ENCODE measurements around the gene SAMM50. TPM values are rescaled to one million over a fixed set of nuclear protein-coding genes. Genes with fewer than 3 reads are reported as not detected.

SAMM50 gene
- total and polyA plus RNA-seq, 10 of the 15 experiments (the other 5 are each of a cell fraction or from before 2014, with no cell fraction given): 38.2 to 126 (median 62.4) TPM

DNA sequence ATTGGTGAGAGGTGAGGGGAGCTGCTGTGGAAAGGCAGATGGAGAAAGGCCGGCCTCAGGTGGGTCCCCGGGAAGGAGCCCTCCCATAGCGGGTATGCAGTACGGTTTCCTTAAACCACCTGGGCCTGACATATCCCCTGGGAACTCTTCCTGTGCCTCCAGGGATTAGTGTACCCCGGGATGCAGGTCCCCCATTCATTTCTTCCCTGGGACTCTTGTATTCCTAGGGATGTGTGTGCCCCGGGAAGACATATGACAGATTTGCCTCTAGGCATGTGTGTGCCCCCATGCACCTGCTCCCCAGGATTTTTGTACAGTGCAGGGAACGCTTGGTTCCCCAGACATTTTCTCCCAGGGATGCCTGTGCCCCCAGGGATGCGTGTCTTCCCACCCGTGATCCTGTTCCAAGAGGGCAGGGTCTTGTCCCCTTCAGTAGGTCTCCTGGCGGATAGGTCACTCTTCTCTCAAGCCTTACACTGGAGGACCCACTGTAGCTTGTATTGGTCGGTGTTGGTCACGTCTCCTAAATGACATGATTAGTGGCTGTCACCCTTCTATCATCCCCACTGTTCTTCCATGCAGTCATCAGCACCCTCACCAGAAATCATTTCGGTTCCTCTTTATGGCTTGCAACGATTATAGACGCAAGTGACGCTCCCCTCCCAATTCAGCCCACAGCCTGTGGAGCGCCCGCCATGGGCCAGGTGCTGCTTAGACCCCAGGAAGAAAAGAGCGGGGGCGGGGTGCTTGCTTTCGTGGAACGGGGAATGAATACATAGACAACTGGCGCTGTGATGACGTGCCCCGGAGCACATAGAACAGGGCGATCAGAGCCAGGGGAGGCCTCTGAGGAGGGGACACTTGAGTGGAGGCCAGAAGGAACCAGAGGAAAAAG is 70.2 kb downstream of the SAMM50 start (continued):
- no peak for TF ChIP-seq ZNF384 (IDR thresholded peaks at IDR 0.05; ENCODE audit: borderline replicate concordance, low read depth, low read length)
- TF ChIP-seq, protein P1, sequence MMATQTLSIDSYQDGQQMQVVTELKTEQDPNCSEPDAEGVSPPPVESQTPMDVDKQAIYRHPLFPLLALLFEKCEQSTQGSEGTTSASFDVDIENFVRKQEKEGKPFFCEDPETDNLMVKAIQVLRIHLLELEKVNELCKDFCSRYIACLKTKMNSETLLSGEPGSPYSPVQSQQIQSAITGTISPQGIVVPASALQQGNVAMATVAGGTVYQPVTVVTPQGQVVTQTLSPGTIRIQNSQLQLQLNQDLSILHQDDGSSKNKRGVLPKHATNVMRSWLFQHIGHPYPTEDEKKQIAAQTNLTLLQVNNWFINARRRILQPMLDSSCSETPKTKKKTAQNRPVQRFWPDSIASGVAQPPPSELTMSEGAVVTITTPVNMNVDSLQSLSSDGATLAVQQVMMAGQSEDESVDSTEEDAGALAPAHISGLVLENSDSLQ (IDR thresholded peaks at IDR 0.05): peak; percentile 96
- TF ChIP-seq GABPA (IDR thresholded peaks at IDR 0.05; ENCODE audit: low read depth): no peak; the same call in 1 of the 2 replicates
- TF ChIP-seq SIN3A (IDR thresholded peaks at IDR 0.05; ENCODE audit: low read depth, low read length): no peak
- TF ChIP-seq NFIC (IDR thresholded peaks at IDR 0.05; ENCODE audit: low read depth, low read length): peak; percentile 87; the same call in 1 of the 2 replicates
- peak; percentile 59; the same call in 1 of the 2 replicates for TF ChIP-seq BMI1 (IDR thresholded peaks at IDR 0.05; ENCODE audit: borderline replicate concordance)
- TF ChIP-seq, protein P2, sequence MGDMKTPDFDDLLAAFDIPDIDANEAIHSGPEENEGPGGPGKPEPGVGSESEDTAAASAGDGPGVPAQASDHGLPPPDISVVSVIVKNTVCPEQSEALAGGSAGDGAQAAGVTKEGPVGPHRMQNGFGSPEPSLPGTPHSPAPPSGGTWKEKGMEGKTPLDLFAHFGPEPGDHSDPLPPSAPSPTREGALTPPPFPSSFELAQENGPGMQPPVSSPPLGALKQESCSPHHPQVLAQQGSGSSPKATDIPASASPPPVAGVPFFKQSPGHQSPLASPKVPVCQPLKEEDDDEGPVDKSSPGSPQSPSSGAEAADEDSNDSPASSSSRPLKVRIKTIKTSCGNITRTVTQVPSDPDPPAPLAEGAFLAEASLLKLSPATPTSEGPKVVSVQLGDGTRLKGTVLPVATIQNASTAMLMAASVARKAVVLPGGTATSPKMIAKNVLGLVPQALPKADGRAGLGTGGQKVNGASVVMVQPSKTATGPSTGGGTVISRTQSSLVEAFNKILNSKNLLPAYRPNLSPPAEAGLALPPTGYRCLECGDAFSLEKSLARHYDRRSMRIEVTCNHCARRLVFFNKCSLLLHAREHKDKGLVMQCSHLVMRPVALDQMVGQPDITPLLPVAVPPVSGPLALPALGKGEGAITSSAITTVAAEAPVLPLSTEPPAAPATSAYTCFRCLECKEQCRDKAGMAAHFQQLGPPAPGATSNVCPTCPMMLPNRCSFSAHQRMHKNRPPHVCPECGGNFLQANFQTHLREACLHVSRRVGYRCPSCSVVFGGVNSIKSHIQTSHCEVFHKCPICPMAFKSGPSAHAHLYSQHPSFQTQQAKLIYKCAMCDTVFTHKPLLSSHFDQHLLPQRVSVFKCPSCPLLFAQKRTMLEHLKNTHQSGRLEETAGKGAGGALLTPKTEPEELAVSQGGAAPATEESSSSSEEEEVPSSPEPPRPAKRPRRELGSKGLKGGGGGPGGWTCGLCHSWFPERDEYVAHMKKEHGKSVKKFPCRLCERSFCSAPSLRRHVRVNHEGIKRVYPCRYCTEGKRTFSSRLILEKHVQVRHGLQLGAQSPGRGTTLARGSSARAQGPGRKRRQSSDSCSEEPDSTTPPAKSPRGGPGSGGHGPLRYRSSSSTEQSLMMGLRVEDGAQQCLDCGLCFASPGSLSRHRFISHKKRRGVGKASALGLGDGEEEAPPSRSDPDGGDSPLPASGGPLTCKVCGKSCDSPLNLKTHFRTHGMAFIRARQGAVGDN (IDR thresholded peaks at IDR 0.05): peak; percentile 84
- peak; percentile 66; the same call in 1 of the 2 replicates for TF ChIP-seq LARP7 (IDR thresholded peaks at IDR 0.05)
- peak; percentile 94 for TF ChIP-seq CHD2 (IDR thresholded peaks at IDR 0.05; ENCODE audit: borderline replicate concordance, low read depth, low read length)
- TF ChIP-seq NFYB (IDR thresholded peaks at IDR 0.05; ENCODE audit: insufficient read depth, low read depth, low read length): peak; percentile 68
- no peak for TF ChIP-seq FOS (IDR thresholded peaks at IDR 0.05; ENCODE audit: borderline replicate concordance, extremely low read depth, insufficient read length)
- TF ChIP-seq CREB1 (IDR thresholded peaks at IDR 0.05; ENCODE audit: low read depth): peak; percentile 96
- peak; percentile 75 for TF ChIP-seq PAX5 (IDR thresholded peaks at IDR 0.05; ENCODE audit: borderline replicate concordance, low read depth, low read length)
- TF ChIP-seq, protein P3, sequence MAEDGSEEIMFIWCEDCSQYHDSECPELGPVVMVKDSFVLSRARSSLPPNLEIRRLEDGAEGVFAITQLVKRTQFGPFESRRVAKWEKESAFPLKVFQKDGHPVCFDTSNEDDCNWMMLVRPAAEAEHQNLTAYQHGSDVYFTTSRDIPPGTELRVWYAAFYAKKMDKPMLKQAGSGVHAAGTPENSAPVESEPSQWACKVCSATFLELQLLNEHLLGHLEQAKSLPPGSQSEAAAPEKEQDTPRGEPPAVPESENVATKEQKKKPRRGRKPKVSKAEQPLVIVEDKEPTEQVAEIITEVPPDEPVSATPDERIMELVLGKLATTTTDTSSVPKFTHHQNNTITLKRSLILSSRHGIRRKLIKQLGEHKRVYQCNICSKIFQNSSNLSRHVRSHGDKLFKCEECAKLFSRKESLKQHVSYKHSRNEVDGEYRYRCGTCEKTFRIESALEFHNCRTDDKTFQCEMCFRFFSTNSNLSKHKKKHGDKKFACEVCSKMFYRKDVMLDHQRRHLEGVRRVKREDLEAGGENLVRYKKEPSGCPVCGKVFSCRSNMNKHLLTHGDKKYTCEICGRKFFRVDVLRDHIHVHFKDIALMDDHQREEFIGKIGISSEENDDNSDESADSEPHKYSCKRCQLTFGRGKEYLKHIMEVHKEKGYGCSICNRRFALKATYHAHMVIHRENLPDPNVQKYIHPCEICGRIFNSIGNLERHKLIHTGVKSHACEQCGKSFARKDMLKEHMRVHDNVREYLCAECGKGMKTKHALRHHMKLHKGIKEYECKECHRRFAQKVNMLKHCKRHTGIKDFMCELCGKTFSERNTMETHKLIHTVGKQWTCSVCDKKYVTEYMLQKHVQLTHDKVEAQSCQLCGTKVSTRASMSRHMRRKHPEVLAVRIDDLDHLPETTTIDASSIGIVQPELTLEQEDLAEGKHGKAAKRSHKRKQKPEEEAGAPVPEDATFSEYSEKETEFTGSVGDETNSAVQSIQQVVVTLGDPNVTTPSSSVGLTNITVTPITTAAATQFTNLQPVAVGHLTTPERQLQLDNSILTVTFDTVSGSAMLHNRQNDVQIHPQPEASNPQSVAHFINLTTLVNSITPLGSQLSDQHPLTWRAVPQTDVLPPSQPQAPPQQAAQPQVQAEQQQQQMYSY (CRISPR knock-in tag; IDR thresholded peaks at IDR 0.05): no peak
- TF ChIP-seq, protein P4, sequence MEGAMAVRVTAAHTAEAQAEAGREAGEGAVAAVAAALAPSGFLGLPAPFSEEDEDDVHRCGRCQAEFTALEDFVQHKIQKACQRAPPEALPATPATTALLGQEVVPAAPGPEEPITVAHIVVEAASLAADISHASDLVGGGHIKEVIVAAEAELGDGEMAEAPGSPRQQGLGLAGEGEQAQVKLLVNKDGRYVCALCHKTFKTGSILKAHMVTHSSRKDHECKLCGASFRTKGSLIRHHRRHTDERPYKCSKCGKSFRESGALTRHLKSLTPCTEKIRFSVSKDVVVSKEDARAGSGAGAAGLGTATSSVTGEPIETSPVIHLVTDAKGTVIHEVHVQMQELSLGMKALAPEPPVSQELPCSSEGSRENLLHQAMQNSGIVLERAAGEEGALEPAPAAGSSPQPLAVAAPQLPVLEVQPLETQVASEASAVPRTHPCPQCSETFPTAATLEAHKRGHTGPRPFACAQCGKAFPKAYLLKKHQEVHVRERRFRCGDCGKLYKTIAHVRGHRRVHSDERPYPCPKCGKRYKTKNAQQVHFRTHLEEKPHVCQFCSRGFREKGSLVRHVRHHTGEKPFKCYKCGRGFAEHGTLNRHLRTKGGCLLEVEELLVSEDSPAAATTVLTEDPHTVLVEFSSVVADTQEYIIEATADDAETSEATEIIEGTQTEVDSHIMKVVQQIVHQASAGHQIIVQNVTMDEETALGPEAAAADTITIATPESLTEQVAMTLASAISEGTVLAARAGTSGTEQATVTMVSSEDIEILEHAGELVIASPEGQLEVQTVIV (IDR thresholded peaks at IDR 0.05; ENCODE audit: borderline replicate concordance, partially characterized antibody): no peak
- TF ChIP-seq KDM1A (IDR thresholded peaks at IDR 0.05; ENCODE audit: borderline replicate concordance): no peak
- TF ChIP-seq POLR2AphosphoS2 (IDR thresholded peaks at IDR 0.05; ENCODE audit: low read depth, low read length): peak; percentile 69; the same call in 1 of the 2 replicates

Measured in GM12878 (cell line).